GM18868 (cell line): ENCODE results near the gene LIMA1.
"Not testable (repeated sequence)": the region's sequence is repeated elsewhere in the genome, so short reads cannot be mapped to it uniquely, and the experiment has no call there.

Experiments used
- ATAC-seq: cut with Tn5 transposase; IDR thresholded peaks from one replicate; pipeline ENCODE4 v1.9.1; 2021; ENCODE audit warnings: mild to moderate bottlenecking, moderate library complexity; ENCODE audit not compliant: unreplicated experiment

The LIMA1 gene

GRCh38 chr12:50287271-50287670 lies 4.0 kb upstream of the LIMA1 start:
- no peak for ATAC-seq

GRCh38 chr12:50285253-50285652 lies 1.9 kb upstream of the LIMA1 start:
- no peak for ATAC-seq

DNA sequence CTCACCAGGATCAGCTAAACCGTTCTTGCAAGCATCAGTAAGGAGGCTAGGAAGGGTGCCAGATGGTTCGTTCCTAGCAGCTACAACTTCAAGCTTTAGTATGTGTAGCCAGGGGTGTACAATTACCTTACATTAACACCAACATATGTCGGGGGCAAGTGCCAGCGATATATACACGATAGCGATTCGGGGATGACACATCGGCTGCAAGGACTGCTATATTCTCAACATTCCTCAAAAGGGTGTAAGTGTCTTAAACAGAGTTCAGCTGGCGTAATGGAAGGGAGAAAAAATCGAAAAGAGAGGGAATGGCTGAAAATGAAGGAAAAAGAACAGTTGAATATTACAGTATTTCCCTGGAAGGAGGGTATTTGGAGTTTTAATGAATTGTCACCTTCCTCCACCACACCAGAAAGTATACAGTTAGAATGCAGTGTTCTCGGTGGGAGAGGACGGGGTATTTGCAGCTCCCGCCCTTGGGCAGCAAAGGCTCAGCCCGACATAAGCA lies 545 bp downstream of the LIMA1 start:
- no peak for ATAC-seq

- ATAC-seq: no peak
These were observed 3.8 kb downstream of the LIMA1 start for GRCh38 chr12:50279501-50279900.

DNA sequence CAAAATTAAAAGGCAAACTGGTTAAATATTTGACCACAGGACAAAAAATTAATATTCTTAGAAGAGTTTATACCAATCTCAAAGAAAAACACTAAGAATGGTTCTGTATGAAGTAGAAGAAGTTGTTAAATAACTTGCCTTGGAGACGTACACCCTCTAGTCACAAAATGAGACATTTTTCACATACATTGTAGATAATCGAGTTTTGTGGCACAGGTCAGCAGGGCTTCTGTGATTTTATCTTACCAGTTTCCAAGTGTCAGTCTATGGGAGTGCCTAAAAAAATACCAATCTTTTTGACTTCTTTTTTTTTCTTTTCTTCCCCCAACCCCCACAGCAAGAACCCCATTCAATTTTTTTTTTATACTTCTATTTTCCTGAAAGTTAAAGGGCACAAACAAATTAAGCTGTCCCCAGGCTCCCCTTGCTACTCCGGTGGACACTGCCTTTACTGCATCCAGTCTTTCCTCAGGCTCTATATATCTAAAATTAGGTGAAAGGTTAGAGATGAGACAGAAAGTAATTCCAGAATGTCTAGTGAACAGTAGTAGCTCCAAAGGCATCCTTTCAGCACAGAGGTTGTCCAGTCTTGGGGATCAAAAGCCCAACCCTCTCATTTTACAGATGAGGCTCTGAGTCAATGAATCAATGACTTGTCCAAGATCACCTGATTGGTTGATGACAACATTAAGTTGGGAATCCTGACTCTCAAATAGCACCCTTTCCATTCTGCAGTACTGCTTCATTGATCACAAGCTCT lies 6.2 kb downstream of the LIMA1 start:
- ATAC-seq: no peak

DNA sequence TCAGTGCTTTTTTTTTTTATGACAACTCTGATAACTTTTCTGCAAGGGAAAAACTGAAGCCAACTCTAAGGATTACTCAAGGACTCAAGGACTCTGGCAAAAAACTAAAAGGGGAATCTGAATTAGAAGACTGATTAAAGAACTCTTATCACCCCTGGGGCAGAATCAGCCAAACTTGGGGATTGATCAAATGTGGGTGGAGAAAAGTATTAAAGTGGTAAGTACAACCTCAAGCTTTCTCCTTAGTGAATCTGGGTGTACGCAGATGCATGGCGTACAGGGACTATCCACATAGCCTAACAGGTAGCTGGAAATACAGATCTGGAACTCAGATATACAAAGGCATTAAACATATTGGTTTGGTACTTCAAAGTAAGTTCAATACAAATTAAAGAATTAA lies 7.3 kb downstream of the LIMA1 start:
- ATAC-seq: no peak

DNA sequence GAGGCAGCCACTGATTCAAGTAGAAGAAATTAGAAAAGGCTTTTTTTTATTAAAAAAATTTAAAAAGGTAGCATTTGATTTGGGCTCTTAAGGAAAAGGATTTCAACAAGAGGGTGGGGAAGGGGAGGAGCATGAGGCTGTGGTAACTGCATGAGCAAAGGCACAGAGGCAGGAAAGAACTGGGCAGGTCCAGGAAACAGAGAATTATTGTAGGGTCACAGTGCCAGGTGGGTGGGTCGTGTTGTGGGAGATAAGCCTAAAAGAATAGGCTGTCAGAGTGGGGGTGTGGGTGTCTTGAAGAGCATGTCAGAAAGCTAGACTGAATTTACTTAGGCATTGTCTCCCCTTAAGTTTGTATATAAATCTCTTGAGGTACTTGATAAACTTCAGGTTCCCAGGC lies 7.8 kb downstream of the LIMA1 start:
- no peak for ATAC-seq

DNA sequence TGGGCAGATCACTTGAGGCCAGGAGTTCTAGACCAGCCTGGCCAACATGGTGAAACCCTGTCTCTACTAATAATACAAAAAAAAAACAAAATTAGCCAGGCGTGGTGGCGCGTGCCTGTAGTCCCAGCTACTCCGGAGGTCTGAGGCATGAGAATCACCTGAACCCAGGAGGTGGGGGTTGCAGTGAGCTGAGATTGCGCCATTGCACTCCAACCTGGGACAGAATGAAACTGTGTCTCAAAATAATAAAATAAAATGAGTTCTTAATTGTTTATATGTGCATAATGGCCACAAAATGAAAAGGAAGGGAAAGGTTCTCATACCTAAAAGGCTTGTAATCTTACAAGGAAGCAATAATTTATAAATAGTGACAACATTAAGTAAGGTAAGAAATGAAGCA lies 8.2 kb downstream of the LIMA1 start:
- ATAC-seq: not testable (repeated sequence)

DNA sequence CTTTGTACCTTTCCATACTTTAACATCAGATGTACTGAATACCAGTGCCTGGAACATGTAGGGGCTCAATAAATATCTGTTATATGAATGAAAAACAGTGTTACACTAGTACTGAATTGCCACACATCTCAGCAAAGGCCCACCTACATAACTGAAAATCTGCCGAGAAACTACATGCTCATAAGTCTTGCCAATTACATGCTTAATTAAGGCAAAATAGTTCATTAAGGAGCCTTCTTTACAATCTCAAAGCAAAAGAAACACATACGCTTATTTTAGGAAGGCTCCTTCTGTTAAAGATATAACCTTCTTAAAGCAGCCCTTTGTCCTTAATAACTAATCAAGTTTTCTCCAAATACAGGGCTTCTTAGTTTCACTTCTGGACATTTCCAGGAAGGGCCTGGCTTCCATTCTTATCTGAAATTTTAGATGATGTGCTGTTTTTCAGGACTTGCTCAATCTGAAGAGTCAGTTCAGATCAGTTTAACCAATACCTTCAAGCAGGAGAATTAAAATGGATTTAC lies 11.5 kb downstream of the LIMA1 start:
- no peak for ATAC-seq

- ATAC-seq: no peak
These were observed 14.8 kb downstream of the LIMA1 start for GRCh38 chr12:50268482-50268881.

DNA sequence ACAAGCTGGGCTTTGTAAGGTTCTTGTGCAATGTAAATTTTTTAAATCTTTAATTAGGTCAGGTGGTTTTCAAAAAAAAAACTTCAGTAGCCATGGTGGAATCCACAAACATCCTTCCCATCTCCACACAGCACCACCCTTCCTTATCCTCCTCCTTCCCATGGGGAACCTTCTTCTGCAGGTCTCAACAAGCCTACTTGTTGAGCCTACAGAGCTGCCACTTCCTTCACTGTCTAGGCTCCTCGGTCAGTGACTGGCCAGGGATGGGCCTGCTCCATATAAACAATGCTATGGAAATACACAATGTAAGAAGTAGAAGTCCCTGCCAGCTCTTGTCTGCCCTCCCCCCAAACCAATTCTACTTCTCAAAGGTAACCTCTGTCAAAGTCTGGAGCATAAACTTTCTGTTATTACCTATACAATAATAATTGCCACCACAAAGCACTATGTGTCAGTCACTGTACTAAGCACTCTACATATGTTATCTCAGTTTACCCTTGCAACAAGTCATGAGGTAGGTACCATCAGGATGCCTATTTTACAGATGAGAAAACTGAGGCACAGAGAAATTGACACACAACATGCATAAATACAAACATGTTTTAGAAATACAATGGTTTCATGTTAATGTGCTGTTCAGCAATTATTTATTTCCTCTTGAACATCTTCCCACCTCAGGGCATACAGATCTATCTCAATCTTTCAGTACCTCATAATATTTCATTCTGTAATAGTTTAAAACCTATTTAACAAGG lies 17.4 kb downstream of the LIMA1 start:
- ATAC-seq: no peak

DNA sequence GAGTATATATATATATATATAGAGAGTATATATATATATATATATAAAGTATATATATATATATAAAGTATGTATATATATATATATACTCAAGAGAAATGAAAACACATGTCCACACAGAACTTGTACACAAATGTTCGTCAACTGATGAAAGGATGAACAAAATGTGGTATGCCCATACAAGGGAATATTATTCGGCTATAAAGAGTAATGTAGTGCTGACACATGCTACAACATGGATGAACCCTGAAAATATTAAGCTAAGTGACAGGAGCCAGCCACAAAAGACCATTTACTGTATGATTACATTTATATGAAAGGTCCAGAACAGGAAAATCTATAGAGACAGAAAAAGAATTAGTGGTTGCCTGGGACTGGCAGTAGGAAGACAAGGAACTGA lies 19.5 kb downstream of the LIMA1 start:
- ATAC-seq: no peak

- no peak for ATAC-seq
These were observed 21.7 kb downstream of the LIMA1 start for GRCh38 chr12:50261654-50262053.

DNA sequence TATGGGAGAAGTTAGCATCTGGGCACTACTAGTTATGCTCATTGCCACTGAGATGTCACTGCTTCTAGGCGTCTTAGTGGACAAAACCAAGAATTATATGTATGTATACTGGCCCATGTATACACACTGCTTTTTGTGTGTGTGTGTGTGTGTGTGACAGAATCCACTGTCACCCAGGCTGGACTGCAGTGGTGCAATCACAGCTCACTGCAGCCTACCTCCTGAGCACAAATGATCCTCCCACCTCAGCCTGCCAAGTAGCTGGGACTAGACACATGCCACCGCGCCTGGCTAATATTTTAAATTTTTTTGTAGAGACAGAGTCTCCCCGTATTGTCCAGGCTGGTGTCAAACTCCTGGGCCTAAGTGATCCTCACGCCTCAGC lies 25.2 kb downstream of the LIMA1 start:
- ATAC-seq: no peak

GRCh38 chr12:50257236-50258166 lies 25.8 kb downstream of the LIMA1 start:
- no peak for ATAC-seq

DNA sequence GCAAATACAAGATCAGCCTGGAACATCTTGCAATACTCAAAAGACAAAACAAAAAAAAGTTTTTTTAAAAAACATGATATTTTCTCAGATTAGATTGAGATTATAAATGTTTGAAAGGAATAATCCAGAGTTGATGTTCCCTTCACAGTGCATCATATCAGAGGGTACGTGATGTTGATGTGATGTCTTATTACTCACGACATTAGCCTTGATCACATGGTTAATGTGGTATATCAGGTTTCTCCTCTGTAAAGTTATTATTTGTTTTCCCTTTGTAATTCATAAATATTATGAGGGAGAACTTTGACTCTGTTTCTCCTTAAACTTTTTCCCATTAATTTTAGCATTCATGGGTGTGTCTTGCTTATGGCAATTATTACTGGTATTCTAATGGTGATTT lies 26.6 kb downstream of the LIMA1 start:
- no peak for ATAC-seq

GRCh38 chr12:50252977-50253602 lies 30.2 kb downstream of the LIMA1 start:
- no peak for ATAC-seq

DNA sequence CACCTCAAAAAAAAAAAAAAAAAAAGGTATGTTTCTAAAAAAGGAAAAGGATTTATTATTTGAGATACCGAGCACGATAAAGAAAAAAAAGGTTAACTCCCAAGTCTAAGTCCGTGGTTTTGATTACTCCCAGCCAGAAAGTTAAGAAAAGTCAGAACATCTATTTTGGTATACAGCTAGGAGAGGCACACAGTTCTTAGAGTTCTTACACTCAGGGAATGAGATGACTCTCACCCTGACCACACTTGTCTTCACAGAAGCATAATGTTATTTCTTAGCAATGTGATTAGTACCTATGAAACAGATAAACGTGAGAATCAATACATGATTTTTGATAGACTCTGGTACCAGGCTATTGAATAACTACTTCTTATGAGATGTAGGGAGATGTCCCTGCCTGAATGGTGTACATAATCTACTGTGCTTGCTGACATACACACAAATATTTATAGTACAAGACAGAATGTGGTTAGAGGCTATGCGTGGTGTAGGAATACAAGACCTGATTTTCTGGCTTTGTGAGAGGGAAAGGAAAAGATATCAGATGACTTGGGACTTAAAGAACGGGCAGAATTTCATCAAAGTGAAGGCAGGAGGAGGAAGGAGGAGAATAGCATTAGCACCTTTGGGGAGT lies 31.6 kb downstream of the LIMA1 start:
- no peak for ATAC-seq

GRCh38 chr12:50249464-50250182 lies 33.7 kb downstream of the LIMA1 start:
- ATAC-seq: no peak
